KMS-11 (cell line): Measurements from ENCODE around the gene BUB3.

ENCODE experiments used
- H2AFZ ChIP-seq: fragments of 200-600 bp; sonication (generic); 2 replicates; pipeline ENCODE4 v1.6.1; 2016; ENCODE audit warnings: antibody characterized with exemption, mixed run types, low read depth
- H3K27ac ChIP-seq: fragments of 200-600 bp; sonication (generic); 2 replicates; pipeline ENCODE4 v1.6.1; 2016; ENCODE audit warnings: mild to moderate bottlenecking, mixed run types
- H3K27me3 ChIP-seq: fragments of 200-600 bp; sonication (generic); 2 replicates; pipeline ENCODE4 v1.6.1; 2017; ENCODE audit warnings: mild to moderate bottlenecking, low read depth, mixed run types, moderate library complexity; ENCODE audit not compliant: insufficient read depth
- H3K36me3 ChIP-seq: fragments of 200-600 bp; sonication (generic); 2 replicates; pipeline ENCODE4 v1.6.1; 2017; ENCODE audit warnings: mild to moderate bottlenecking, mixed run types; ENCODE audit not compliant: insufficient read depth
- H3K4me1 ChIP-seq: fragments of 200-600 bp; sonication (generic); 2 replicates; pipeline ENCODE4 v1.6.1; 2016; ENCODE audit warnings: mild to moderate bottlenecking, low read depth, mixed run types; ENCODE audit not compliant: poor library complexity, severe bottlenecking
- H3K4me2 ChIP-seq: fragments of 200-600 bp; sonication (generic); 2 replicates; pipeline ENCODE4 v1.7.0; 2016; ENCODE audit warnings: mild to moderate bottlenecking, mixed run types
- H3K4me3 ChIP-seq: fragments of 200-600 bp; sonication (generic); IDR thresholded peaks from 2 replicates; pipeline ENCODE4 v1.6.1; 2017; ENCODE audit warnings: low read depth, low read length, mixed read lengths; ENCODE audit not compliant: insufficient read depth
- H3K79me2 ChIP-seq: fragments of 200-600 bp; sonication (generic); 2 replicates; pipeline ENCODE4 v1.6.1; 2016; ENCODE audit warnings: low read depth, mixed run types; ENCODE audit not compliant: insufficient read depth
- H3K9ac ChIP-seq: fragments of 200-600 bp; sonication (generic); 2 replicates; pipeline ENCODE4 v1.6.1; 2016; ENCODE audit warnings: mild to moderate bottlenecking, mixed run types
- H4K20me1 ChIP-seq: fragments of 200-600 bp; sonication (generic); 2 replicates; pipeline ENCODE4 v1.6.1; 2016; ENCODE audit warnings: mild to moderate bottlenecking, mixed run types; ENCODE audit not compliant: insufficient read depth
- TF ChIP-seq, protein P1 (sequence below): fragments of 200-600 bp; sonication (generic); conservative IDR thresholded peaks from 2 replicates; pipeline ENCODE4 v1.6.1; 2017; ENCODE audit warnings: low read depth, mild to moderate bottlenecking, antibody characterized with exemption, low read length, moderate library complexity, mixed read lengths

The BUB3 gene

DNA sequence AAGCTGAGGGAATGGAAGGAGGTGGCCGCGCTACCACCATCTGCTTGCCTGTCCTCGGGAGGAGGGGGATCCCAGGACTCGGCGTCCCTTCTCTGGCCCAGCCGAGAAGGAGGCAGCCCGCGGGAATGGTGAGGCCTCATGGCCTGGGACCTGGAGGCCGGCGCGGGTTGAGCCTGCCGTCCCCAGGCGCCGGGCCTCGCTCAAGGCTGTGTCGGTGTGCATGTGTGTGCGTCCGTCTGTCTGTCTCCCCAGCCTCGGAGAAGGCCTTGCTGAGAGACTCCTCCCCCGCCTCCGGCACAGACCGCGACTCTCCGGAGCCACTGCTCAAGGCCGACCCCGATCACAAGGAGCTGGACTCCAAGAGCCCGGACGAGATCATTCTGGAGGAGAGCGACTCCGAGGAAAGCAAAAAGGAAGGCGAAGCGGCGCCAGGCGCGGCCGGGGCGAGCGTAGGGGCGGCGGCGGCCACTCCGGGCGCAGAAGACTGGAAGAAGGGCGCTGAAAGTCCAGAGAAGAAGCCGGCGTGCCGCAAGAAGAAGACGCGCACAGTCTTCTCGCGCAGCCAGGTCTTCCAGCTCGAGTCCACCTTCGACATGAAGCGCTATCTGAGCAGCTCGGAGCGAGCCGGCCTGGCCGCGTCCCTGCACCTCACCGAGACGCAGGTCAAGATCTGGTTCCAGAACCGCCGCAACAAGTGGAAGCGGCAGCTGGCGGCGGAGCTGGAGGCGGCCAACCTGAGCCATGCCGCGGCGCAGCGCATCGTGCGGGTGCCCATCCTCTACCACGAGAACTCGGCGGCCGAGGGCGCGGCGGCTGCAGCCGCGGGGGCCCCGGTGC lies 17.2 kb upstream of the BUB3 start:
- Histone ChIP-seq H3K9ac (no peak overlapping the region), H3K27ac (no peak overlapping the region), H3K27me3 (no peaks in the 10 kb centered on the region), H3K4me3 (no peak overlapping the region), H4K20me1 (no peaks in the 10 kb centered on the region), H3K79me2 (no peaks in the 10 kb centered on the region), H3K4me1 (no peaks in the 10 kb centered on the region), H2AFZ (no peak overlapping the region), H3K4me2 (no peak overlapping the region), H3K36me3 (no peaks in the 10 kb centered on the region)
- TF ChIP-seq, protein P1, sequence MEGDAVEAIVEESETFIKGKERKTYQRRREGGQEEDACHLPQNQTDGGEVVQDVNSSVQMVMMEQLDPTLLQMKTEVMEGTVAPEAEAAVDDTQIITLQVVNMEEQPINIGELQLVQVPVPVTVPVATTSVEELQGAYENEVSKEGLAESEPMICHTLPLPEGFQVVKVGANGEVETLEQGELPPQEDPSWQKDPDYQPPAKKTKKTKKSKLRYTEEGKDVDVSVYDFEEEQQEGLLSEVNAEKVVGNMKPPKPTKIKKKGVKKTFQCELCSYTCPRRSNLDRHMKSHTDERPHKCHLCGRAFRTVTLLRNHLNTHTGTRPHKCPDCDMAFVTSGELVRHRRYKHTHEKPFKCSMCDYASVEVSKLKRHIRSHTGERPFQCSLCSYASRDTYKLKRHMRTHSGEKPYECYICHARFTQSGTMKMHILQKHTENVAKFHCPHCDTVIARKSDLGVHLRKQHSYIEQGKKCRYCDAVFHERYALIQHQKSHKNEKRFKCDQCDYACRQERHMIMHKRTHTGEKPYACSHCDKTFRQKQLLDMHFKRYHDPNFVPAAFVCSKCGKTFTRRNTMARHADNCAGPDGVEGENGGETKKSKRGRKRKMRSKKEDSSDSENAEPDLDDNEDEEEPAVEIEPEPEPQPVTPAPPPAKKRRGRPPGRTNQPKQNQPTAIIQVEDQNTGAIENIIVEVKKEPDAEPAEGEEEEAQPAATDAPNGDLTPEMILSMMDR = no peak

DNA sequence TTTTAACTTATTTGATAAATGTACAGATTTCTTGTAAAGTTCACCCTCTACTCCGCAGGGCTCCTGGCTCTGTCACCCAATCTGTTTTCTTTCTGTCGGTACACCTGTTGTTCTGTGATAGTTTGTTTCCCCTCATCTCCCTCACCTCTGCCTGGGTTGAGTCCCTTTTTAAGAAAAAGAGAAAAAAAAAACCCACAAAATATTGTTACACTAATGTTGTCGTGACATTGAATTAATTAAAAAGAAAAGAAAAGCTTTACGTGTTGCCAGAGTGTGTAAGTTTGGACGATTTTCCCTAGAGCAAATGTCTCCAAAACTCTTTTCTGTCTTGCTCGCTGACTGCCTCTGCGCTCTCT lies 15.1 kb upstream of the BUB3 start:
- Histone ChIP-seq H3K9ac (no peak overlapping the region), H3K27me3 (no peaks in the 10 kb centered on the region), H2AFZ (no peak overlapping the region), H3K79me2 (no peaks in the 10 kb centered on the region), H3K4me1 (no peaks in the 10 kb centered on the region), H3K27ac (no peak overlapping the region), H4K20me1 (no peaks in the 10 kb centered on the region), H3K4me3 (no peak overlapping the region), H3K36me3 (no peaks in the 10 kb centered on the region), H3K4me2 (no peak overlapping the region)
- TF ChIP-seq, protein P1 = no peak

GRCh38 chr10:123139521-123140163 lies 14.6 kb upstream of the BUB3 start:
- H3K79me2 ChIP-seq = no peaks in the 10 kb centered on the region
- no peak overlapping the region for H3K4me2 ChIP-seq
- H3K36me3 ChIP-seq = no peaks in the 10 kb centered on the region
- H3K4me3 ChIP-seq = no peak overlapping the region
- no peak overlapping the region for H3K9ac ChIP-seq
- H3K27ac ChIP-seq = no peak overlapping the region
- no peaks in the 10 kb centered on the region for H3K27me3 ChIP-seq
- H2AFZ ChIP-seq = no peak overlapping the region
- no peaks in the 10 kb centered on the region for H3K4me1 ChIP-seq
- TF ChIP-seq, protein P1 = no peak
- no peaks in the 10 kb centered on the region for H4K20me1 ChIP-seq

GRCh38 chr10:123140164-123140982 lies 13.8 kb upstream of the BUB3 start:
- Histone ChIP-seq H3K4me3 (no peak overlapping the region), H3K4me1 (no peaks in the 10 kb centered on the region), H3K79me2 (no peaks in the 10 kb centered on the region), H3K4me2 (no peak overlapping the region), H3K9ac (no peak overlapping the region), H3K27ac (no peak overlapping the region), H3K36me3 (no peaks in the 10 kb centered on the region), H3K27me3 (no peaks in the 10 kb centered on the region), H4K20me1 (no peaks in the 10 kb centered on the region), H2AFZ (no peak overlapping the region)
- TF ChIP-seq, protein P1 = no peak
